A673 (cell line): ENCODE data around the gene PSD2. TPM values are rescaled to one million over a fixed set of nuclear protein-coding genes. Genes with fewer than 3 reads are reported as not detected.
A peak's percentile ranks its signal among the peaks of the same experiment; 100 is the strongest.

Experiments
- BruUV-seq: library from RNA; stranded (reverse); fragments of 400-500 nt; replicated peaks from 2 replicates; lab custom pipeline; 2021; lab: Mats Ljungman, UMichigan
- CTCF ChIA-PET: fragments of 300-600 bp; sonication (Branson Sonifier 250); formaldehyde crosslinking; loops from one replicate; lab custom pipeline; 2022; ENCODE audit warnings: antibody characterized with exemption; lab: Charles Lee
- POLR2A ChIA-PET: fragments of 300-600 bp; sonication (Branson Sonifier 250); formaldehyde crosslinking; loops from one replicate; lab custom pipeline; 2022; ENCODE audit warnings: antibody characterized with exemption; ENCODE audit not compliant: low non-redundant PET; lab: Charles Lee
- DNase-seq: peaks from one replicate; pipeline ENCODE4 v3.0.0-alpha.2; 2015; ENCODE audit warnings: low spot score
- H3K27ac ChIP-seq: fragments of 200-600 bp; sonication (generic); 2 replicates; pipeline ENCODE4 v1.5.1; 2016; ENCODE audit warnings: mixed run types, low read depth, mild to moderate bottlenecking, mixed read lengths, antibody characterized with exemption, low read length; ENCODE audit not compliant: poor library complexity, severe bottlenecking
- H3K27me3 ChIP-seq: fragments of 200-600 bp; sonication (generic); replicated peaks from 2 replicates; pipeline ENCODE4 v1.6.1; 2017; ENCODE audit warnings: mixed run types, low read depth, mild to moderate bottlenecking, mixed read lengths, antibody characterized with exemption, low read length; ENCODE audit not compliant: insufficient read depth, poor library complexity
- H3K36me3 ChIP-seq: fragments of 200-600 bp; sonication (generic); 2 replicates; pipeline ENCODE4 v1.6.1; 2016; ENCODE audit warnings: mixed run types, mild to moderate bottlenecking, mixed read lengths, antibody characterized with exemption, low read length; ENCODE audit not compliant: insufficient read depth, poor library complexity, severe bottlenecking
- H3K4me1 ChIP-seq: fragments of 200-600 bp; sonication (generic); 2 replicates; pipeline ENCODE4 v1.6.1; 2017; ENCODE audit warnings: mixed run types, mild to moderate bottlenecking, mixed read lengths, antibody characterized with exemption, low read length; ENCODE audit not compliant: insufficient read depth, poor library complexity, severe bottlenecking
- H3K4me3 ChIP-seq: fragments of 200-600 bp; sonication (generic); 2 replicates; pipeline ENCODE4 v1.5.1; 2016; ENCODE audit warnings: low read depth, mixed run types, mild to moderate bottlenecking, mixed read lengths, low read length; ENCODE audit not compliant: poor library complexity, severe bottlenecking
- H3K9me3 ChIP-seq: fragments of 200-600 bp; sonication (generic); 2 replicates; pipeline ENCODE4 v1.6.1; 2016; ENCODE audit warnings: mixed run types, low read depth, mild to moderate bottlenecking, mixed read lengths, antibody characterized with exemption, low read length; ENCODE audit not compliant: poor library complexity, severe bottlenecking
- CTCF ChIP-seq: fragments of 300-800, 200-600 bp; sonication (generic); conservative IDR thresholded peaks from 2 replicates; pipeline ENCODE4 v1.5.1; 2017; ENCODE audit warnings: low read depth, mild to moderate bottlenecking, antibody characterized with exemption, low read length, moderate library complexity, mixed read lengths
- EZH2 ChIP-seq: fragments of 200-600 bp; sonication (generic); IDR thresholded peaks from 2 replicates; pipeline ENCODE4 v1.6.1; 2017; ENCODE audit warnings: borderline replicate concordance, low read depth, mild to moderate bottlenecking, mixed read lengths, antibody characterized with exemption, low read length; ENCODE audit not compliant: poor library complexity, severe bottlenecking
- intact Hi-C: fragments of 100-400 bp; cut with micrococcal nuclease; formaldehyde crosslinking; loops from one replicate; pipeline ENCODE4 v1.10.0; 2022; ENCODE audit not compliant: unreplicated experiment
- total RNA-seq: library from RNA; stranded (reverse); gene quantifications from 2 replicates; pipeline ENCODE4 v1.2.3, GENCODE V29; 2021

Gene PSD2
- total RNA-seq, 1 experiment from 2014 or later, result 0.26 TPM

GRCh38 chr5:139763930-139764791, 31.4 kb upstream of the PSD2 start:
- TF ChIP-seq EZH2, result no peak
- no peak for TF ChIP-seq CTCF
- CTCF ChIA-PET, result interaction anchor here (1.1 to 1.5 kb wide), 2 partner anchors 20 to 128 kb away, joined by 3 to 5 read pairs; no protein-coding TSS in a partner anchor
- Histone ChIP-seq H3K4me3 (no peak overlapping the region), H3K27ac (no peak overlapping the region), H3K9me3 (no peaks in the 10 kb centered on the region), H3K27me3 (no peaks in the 10 kb centered on the region), H3K4me1 (peaks cover 3% of the 10 kb centered on the region), H3K36me3 (no peaks in the 10 kb centered on the region)
- DNase-seq, result no peak
- POLR2A ChIA-PET, result no interaction called here
- BruUV-seq, result no TSS peak
- intact Hi-C loops, result no loop called here

GRCh38 chr5:139764886-139765408, 30.7 kb upstream of the PSD2 start:
- no peak for DNase-seq
- intact Hi-C loops, result loop anchor here (1.0 kb wide), 2 partner anchors 130 to 343 kb away; no protein-coding TSS in a partner anchor
- TF ChIP-seq CTCF (no peak), EZH2 (no peak)
- CTCF ChIA-PET, result interaction anchor here (0.5 to 1.5 kb wide), 18 partner anchors 10 to 1309 kb away, joined by 3 to 20 read pairs (median 4); partner anchors contain the start of gene CXXC5
- Histone ChIP-seq H3K27ac (no peak overlapping the region), H3K27me3 (no peaks in the 10 kb centered on the region), H3K9me3 (no peaks in the 10 kb centered on the region), H3K36me3 (no peaks in the 10 kb centered on the region), H3K4me1 (no peaks in the 10 kb centered on the region), H3K4me3 (peak overlapping the region; percentile 58)
- POLR2A ChIA-PET, result no interaction called here
- BruUV-seq, result no TSS peak

GRCh38 chr5:139765409-139766217, 30.0 kb upstream of the PSD2 start:
- H3K36me3 ChIP-seq, result no peaks in the 10 kb centered on the region
- DNase-seq, result peak; percentile 81
- no peaks in the 10 kb centered on the region for H3K4me1 ChIP-seq
- ChIA-PET POLR2A (interaction anchor here (0.6 kb wide), 1 partner anchor 55 kb away, joined by 9 read pairs; no protein-coding TSS in a partner anchor), CTCF (interaction anchor here (0.5 to 1.5 kb wide), 23 partner anchors 10 to 1310 kb away, joined by 3 to 20 read pairs (median 4); partner anchors contain the start of gene CXXC5)
- H3K27me3 ChIP-seq, result no peaks in the 10 kb centered on the region
- BruUV-seq, result no TSS peak
- no peak overlapping the region for H3K27ac ChIP-seq
- H3K4me3 ChIP-seq, result peak overlapping the region; percentile 58
- TF ChIP-seq EZH2 (no peak), CTCF (peak; percentile 96)
- no peaks in the 10 kb centered on the region for H3K9me3 ChIP-seq
- intact Hi-C loops, result loop anchor here (1.0 kb wide), 2 partner anchors 130 to 343 kb away; no protein-coding TSS in a partner anchor
